Hippocampal formation (tissue), 2 donors: Measurements from ENCODE around the gene TRIM2.

ENCODE experiments used
- DNase-seq, 2 donors: peaks; one replicate each; lab custom pipeline; 2025; lab: John Stamatoyannopoulos, UW

TRIM2 gene

GRCh38 chr4:153222707-153223426 is 18.6 kb downstream of the TRIM2 start:
- DNase-seq = peak; percentile 38 to 78

GRCh38 chr4:153223427-153223801 is 19.2 kb downstream of the TRIM2 start:
- no peak for DNase-seq

GRCh38 chr4:153223930-153224329 is 19.7 kb downstream of the TRIM2 start:
- DNase-seq = peak in 1 of 2 donors; percentile 26

DNA sequence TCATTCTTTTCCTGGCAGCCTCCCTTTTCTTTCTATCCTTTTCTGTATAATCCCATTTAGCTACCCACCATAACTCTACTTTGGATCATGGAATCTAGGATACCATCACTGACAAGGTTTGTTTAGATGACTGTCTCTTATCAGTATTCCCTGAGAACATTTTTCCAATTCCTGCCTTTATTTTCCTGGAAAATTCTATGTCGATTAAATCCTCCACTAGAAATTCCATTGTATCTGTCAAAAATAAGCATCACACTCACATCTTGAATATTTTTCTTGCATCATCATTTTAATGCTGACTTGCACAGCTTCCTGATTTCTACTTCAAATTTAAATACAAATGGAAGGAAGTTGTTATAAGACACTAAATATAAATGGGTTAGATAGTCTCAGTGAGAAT is 20.2 kb downstream of the TRIM2 start:
- DNase-seq = no peak

DNA sequence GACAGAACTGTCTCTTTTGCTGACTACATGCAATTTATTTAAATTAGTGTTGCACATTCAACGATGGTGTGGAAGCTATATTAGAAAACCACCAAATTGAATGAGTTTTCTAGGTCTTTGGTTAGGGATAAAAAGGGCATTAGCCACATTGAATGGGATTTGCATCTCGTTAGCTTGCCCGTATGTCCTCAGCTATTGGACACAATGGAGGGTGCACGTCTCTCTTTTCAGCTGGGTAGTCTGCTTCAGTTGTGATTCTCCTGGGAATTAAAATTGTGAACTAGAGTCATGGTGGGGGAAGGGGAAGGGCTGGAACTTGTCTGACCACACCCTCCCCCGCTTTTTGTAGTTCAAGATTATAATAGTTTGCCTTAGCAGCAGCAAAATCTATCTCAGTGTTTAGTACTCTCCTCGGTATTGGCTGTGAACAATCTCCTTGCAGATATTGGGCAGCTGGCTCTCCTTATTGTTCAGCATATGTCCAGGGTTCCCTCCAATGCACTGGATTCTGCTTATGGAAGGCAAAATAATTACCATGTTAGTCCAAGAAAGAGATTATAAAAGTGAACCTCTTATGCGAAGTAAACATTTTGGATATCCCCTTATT is 23.3 kb downstream of the TRIM2 start:
- no peak for DNase-seq

DNA sequence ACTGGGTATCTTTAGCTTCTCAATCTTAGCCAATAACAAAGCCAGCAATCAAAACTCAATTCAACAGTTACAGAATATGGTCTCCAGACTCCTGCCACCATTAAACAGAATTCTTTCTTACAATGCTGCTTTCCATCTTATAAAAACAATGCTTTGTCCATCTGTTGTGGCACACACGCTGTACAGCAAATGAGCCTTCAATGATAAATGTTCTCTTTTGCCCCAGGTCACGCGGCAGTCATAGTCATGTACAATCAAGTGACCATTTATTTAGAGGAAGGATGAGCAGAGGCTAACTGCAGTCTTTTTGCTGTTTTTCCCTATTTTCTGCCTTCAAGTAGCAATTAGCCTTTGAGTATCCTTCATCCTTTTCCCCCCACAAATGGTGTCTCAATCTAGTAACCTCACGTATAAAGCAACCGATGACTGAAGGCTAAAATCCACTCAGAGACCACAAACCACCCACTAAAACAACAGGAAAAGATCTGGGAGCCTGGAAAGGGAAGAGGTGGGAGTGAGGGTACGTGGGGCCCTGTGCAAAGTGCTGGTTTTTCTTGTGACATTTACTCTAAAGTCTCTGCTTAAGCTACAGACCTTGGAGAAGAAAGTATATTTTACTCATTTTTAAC is 24.4 kb downstream of the TRIM2 start:
- DNase-seq = peak in 1 of 2 donors; percentile 47

GRCh38 chr4:153229545-153229944 is 25.3 kb downstream of the TRIM2 start:
- peak in 1 of 2 donors; percentile 39 for DNase-seq

GRCh38 chr4:153232768-153233167 is 28.5 kb downstream of the TRIM2 start:
- DNase-seq = no peak

DNA sequence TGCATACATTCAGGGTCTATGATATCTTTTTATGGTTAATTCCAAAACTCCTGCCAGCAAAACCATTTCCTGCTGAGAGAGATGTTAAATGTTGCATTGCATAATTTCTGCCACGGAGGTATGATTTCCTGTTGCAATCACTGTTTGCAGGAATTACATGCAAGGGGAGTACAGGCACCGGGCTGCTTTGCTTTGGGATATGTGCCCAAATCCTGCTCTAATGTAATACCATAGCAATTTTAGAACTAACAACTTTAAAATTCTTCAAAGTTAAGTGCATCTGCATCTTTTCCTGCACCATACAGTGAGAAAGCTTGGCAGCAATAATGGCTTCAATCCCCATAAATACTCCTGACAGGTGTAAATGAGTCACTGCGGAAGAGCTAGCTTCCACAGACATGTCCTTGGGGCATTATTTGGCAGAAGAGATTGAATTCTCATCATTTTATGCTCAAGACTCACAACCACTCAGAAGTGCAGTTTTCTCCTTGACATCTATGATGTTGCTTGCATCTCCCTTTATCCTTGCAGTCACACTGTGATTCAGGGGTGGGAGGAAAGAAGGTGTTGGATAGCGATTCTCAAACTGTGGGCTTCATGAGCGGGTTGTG is 29.6 kb downstream of the TRIM2 start:
- DNase-seq = no peak

- DNase-seq = no peak
These were observed 30.6 kb downstream of the TRIM2 start for GRCh38 chr4:153234885-153235284.

GRCh38 chr4:153238135-153238919 is 34.1 kb downstream of the TRIM2 start:
- DNase-seq = no peak

DNA sequence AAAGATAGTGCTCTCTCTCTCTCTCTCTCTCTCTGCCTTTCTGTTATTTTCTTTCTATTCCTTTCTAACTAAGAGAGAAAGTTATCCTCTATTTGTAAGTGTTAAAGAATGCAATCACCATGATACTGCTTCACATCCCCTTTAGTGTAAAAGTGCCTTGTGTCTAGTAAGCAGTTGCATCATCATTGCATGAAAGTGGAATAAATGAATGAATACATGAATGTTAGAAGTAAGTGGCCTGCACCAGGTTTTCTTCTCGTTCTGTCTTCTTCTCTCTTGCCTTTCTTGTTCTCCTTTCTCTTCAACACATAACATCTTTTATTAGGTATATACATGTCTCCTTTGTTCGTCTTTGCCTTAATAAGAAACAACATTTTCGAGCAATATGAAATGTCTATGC is 35.2 kb downstream of the TRIM2 start:
- no peak for DNase-seq

GRCh38 chr4:153241295-153241694 is 37.1 kb downstream of the TRIM2 start:
- DNase-seq = no peak

GRCh38 chr4:153241970-153242838 is 38.0 kb downstream of the TRIM2 start:
- DNase-seq = no peak

- no peak for DNase-seq
These were observed 38.6 kb downstream of the TRIM2 start for GRCh38 chr4:153242839-153243324.

GRCh38 chr4:153243468-153243867 is 39.2 kb downstream of the TRIM2 start:
- no peak for DNase-seq

DNA sequence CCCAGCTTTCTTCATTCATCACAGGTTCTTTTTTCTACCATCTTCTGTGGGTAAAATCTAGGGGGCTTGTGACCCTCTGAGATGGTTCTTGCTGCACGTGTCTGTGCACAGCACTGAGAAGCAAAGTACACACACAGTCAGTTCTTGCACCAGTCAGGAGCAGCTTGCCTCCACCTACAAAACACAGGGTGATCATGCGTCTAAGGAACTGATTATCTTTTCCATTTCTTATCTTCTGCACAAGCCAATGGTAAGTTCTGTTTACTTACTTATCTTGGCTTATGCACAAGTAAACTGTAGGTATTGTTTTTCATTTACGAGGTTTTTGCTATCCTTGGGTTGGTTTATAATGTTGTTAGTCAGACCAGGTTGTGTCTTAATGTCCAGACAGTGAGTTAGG is 40.7 kb downstream of the TRIM2 start:
- DNase-seq = no peak

DNA sequence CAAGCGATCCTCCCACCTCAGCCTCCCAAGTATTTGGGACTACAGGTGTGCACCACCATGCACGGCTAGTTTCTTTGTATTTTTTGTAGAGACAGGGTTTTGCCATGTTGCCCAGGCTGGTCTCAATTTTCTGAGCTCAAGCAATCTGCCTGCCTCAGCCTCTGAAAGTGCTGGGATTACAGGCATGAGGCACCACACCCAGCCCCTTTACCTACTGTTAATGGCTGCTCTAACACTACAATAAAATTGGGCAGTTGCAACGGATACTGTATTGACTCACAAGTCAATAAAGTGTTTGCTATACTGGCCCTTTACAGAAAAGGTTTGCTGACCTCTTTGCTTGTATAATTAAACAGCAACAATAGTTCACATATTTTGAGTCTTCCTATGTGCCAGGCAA is 41.5 kb downstream of the TRIM2 start:
- DNase-seq = no peak

GRCh38 chr4:153246446-153247115 is 42.3 kb downstream of the TRIM2 start:
- DNase-seq = no peak

- DNase-seq = no peak
These were observed 42.9 kb downstream of the TRIM2 start for GRCh38 chr4:153247116-153247490.
